HL-60 (cell line): ENCODE measurements around the gene COX4I1.

Experiments
- POLR2AphosphoS5 ChIP-seq: IDR thresholded peaks from 2 replicates; pipeline ENCODE4 v1.6.1; 2012; ENCODE audit warnings: low read depth
- TF ChIP-seq, protein P1 (sequence below): IDR thresholded peaks from one replicate; pipeline ENCODE4 v1.5.1; 2011; ENCODE audit warnings: low read length, control low read depth, inconsistent platforms; ENCODE audit not compliant: insufficient read depth

DNA sequence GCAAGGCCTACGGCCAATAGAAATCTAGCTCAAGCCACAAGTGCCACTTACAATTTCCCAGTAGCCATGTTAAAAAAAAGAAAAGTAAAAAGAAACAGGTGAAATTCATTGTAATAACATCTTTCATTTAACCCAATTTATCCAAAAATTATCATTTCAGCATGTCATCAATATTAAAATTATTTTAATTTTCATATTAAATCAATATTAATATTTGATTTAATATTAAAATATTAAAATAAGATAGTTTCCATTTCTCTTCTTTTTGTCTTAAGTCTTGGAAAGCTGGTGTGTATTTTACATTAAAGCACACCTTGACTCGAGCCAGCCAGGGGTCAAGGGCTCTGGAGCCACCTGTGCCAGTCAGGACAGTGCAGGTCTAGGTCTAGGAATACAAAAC lies 35.9 kb upstream of the COX4I1 start:
- TF ChIP-seq, protein P1, sequence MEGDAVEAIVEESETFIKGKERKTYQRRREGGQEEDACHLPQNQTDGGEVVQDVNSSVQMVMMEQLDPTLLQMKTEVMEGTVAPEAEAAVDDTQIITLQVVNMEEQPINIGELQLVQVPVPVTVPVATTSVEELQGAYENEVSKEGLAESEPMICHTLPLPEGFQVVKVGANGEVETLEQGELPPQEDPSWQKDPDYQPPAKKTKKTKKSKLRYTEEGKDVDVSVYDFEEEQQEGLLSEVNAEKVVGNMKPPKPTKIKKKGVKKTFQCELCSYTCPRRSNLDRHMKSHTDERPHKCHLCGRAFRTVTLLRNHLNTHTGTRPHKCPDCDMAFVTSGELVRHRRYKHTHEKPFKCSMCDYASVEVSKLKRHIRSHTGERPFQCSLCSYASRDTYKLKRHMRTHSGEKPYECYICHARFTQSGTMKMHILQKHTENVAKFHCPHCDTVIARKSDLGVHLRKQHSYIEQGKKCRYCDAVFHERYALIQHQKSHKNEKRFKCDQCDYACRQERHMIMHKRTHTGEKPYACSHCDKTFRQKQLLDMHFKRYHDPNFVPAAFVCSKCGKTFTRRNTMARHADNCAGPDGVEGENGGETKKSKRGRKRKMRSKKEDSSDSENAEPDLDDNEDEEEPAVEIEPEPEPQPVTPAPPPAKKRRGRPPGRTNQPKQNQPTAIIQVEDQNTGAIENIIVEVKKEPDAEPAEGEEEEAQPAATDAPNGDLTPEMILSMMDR: no peak
- TF ChIP-seq POLR2AphosphoS5: no peak
